GM12878 (cell line): ENCODE data around the gene PRDX3. TPM values are rescaled to one million over a fixed set of nuclear protein-coding genes. Genes with fewer than 3 reads are reported as not detected.

ENCODE experiments used
- ATAC-seq: fragments of 200-7000 bp; cut with Tn5 transposase; 3 replicates; pipeline ENCODE4 v1.9.1; 2020; ENCODE audit warnings: mild to moderate bottlenecking, moderate library complexity
- BruUV-seq: library from RNA; stranded (reverse); fragments of 400-500 nt; replicated peaks from 2 replicates; lab custom pipeline; 2021; lab: Mats Ljungman, UMichigan
- CTCF ChIA-PET: fragments of 300-600 bp; sonication (Branson Sonifier 250); formaldehyde crosslinking; extraction: SDS; loops from one replicate; lab custom pipeline; 2021; ENCODE audit warnings: inconsistent platforms; lab: Yijun Ruan, JAX
- POLR2A ChIA-PET: fragments of 350-600 bp; formaldehyde crosslinking; extraction: SDS; loops from one replicate; lab custom pipeline; 2021; ENCODE audit warnings: inconsistent platforms; lab: Charles Lee
- RAD21 ChIA-PET: fragments of 300-600 bp; sonication (Branson Sonifier 250); formaldehyde crosslinking; loops from one replicate; lab custom pipeline; 2023; ENCODE audit warnings: antibody characterized with exemption; ENCODE audit not compliant: unreplicated experiment; lab: Charles Lee
- SMC1A ChIA-PET: fragments of 300-600 bp; sonication (Branson Sonifier 250); formaldehyde crosslinking; loops from one replicate; lab custom pipeline; 2023; ENCODE audit not compliant: unreplicated experiment, uncharacterized antibody; lab: Charles Lee
- DNase-seq: peaks from one replicate; pipeline ENCODE4 v3.0.0-alpha.2; 2011; ENCODE audit warnings: low read depth, low spot score
- FAIRE-seq: peaks from 3 replicates; lab custom pipeline; 2011; peaks lifted over from hg19 to GRCh38; lab: Jason Lieb, UNC
- H2AFZ ChIP-seq: 2 replicates; pipeline ENCODE4 v1.6.0; 2011; ENCODE audit warnings: low read depth, low read length, control low read depth; ENCODE audit not compliant: control insufficient read depth
- H3K27ac ChIP-seq: 2 replicates; pipeline ENCODE4 v1.5.1; 2011; ENCODE audit warnings: control low read depth; ENCODE audit not compliant: control insufficient read depth, insufficient read depth
- H3K27me3 ChIP-seq, 2 experiments: replicated peaks in 1 of 2; 2 replicates each; pipeline versions ENCODE4 v1.6.0 to v1.6.1; 2011; ENCODE audit warnings: low read length in 1 of 2; ENCODE audit not compliant: control insufficient read depth in 2 of 2, insufficient read depth in 2 of 2
- H3K36me3 ChIP-seq, 2 experiments: 2 replicates each; pipeline ENCODE4 v1.5.1; 2011; ENCODE audit warnings: low read length in 1 of 2; ENCODE audit not compliant: control insufficient read depth in 2 of 2, insufficient read depth in 2 of 2
- H3K4me1 ChIP-seq: 2 replicates; pipeline ENCODE4 v1.6.1; 2011; ENCODE audit warnings: mild to moderate bottlenecking, low read length, moderate library complexity, mixed read lengths; ENCODE audit not compliant: control insufficient read depth, insufficient read depth
- H3K4me2 ChIP-seq: 2 replicates; pipeline ENCODE4 v1.6.0; 2011; ENCODE audit warnings: control low read depth; ENCODE audit not compliant: control insufficient read depth, insufficient read depth
- H3K4me3 ChIP-seq: fragments of 200-600 bp; sonication (generic); 2 replicates; pipeline ENCODE4 v1.5.1; 2016
- H3K79me2 ChIP-seq: 2 replicates; pipeline ENCODE4 v1.6.0; 2011; ENCODE audit warnings: low read length; ENCODE audit not compliant: control insufficient read depth, insufficient read depth
- H3K9ac ChIP-seq: 2 replicates; pipeline ENCODE4 v1.8.0; 2011; ENCODE audit warnings: low read length, control low read depth, mixed read lengths; ENCODE audit not compliant: control insufficient read depth, insufficient read depth
- H3K9me3 ChIP-seq: replicated peaks from 3 replicates; pipeline ENCODE4 v1.5.1; 2011; ENCODE audit warnings: mild to moderate bottlenecking, low read length; ENCODE audit not compliant: control insufficient read depth, insufficient read depth
- H4K20me1 ChIP-seq: 2 replicates; pipeline ENCODE4 v1.6.0; 2011; ENCODE audit not compliant: control insufficient read depth, insufficient read depth
- RBBP5 ChIP-seq: fragments of 200-600 bp; sonication (generic); conservative IDR thresholded peaks from 2 replicates; pipeline ENCODE4 v1.6.1; 2016
- WGBS: methylation state at CpG from one replicate; pipeline ENCODE4 v1.1.6; 2016; ENCODE audit warnings: low lambda C conversion rate; ENCODE audit not compliant: insufficient replicate concordance, insufficient coverage; ENCODE audit errors: missing lambda C conversion rate; 5-methylcytosine and 5-hydroxymethylcytosine counted together
- in situ Hi-C: fragments of 300-500 bp; cut with MboI; formaldehyde crosslinking; loops from 9 replicates; pipeline ENCODE4 v1.14.3; 2018; ENCODE audit warnings: mixed read lengths
- intact Hi-C: fragments of 100-400 bp; cut with micrococcal nuclease; formaldehyde crosslinking; loops from one replicate; pipeline ENCODE4 v1.14.2; 2022; ENCODE audit not compliant: unreplicated experiment
- polyA plus RNA-seq, 11 experiments: library from polyadenylated mRNA; depleted of rRNA in 4 of 11; unstranded in 6 of 11; stranded (reverse) in 5 of 11; fragments of >200 nt; fragmentation: Nextera tagmentation in 4 of 11; fragmentation: Illumina TruSeq in 1 of 11; extraction: Ambion mirVana in 4 of 11; extraction: Trizol in 1 of 11; gene quantifications; 1 replicate in 1 of 11; 2 replicates in 10 of 11; pipeline versions ENCODE4 v1.2.1 to v1.2.3, GENCODE V29; 2011 to 2016; ENCODE audit warnings: inconsistent platforms in 2 of 11, missing spikeins in 2 of 11, low read depth in 1 of 11
- total RNA-seq, 4 experiments: library from RNA; depleted of rRNA in 3 of 4; stranded (reverse); fragments of >200 nt in 3 of 4; fragmentation: Illumina TruSeq in 1 of 4; extraction: Trizol in 1 of 4; gene quantifications; 2 replicates each; pipeline versions ENCODE4 v1.2.1 to v1.2.3, GENCODE V29; 2013 to 2021
- TF ChIP-seq, protein P1 (sequence below): fragments of 450-650 bp; IDR thresholded peaks from 2 replicates; pipeline ENCODE4 v1.6.1; 2017; ENCODE audit warnings: mild to moderate bottlenecking

PRDX3 gene
- total and polyA plus RNA-seq, 10 of the 15 experiments (the other 5 are each of a cell fraction or from before 2014, with no cell fraction given) = 195 to 1,431 (median 398) TPM

DNA sequence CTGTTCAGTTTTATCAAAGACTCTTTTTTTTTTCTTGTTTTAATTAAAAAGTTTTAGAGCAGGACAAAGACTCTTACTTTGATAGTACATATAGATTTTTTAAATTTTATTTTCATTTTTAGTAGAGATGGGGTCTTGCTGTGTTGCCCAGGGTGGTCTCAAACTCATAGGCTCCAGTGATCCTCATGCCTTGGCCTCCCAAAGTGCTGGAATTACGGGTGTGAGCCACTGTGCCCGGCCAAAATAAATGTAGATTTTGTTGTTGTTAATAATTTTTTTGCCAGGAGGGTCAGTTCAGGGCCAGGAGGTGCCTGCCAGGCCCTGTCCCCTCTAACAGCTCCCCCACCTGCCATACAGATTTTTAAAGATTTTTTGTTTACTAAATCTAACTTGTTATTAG lies 57.7 kb downstream of the PRDX3 start:
- no peak overlapping the region for H2AFZ ChIP-seq
- SMC1A ChIA-PET = interaction anchor here (0.7 to 2.1 kb wide), 8 partner anchors 11 to 422 kb away, joined by 3 to 8 read pairs (median 4); partner anchors contain the start of gene EIF3A

More for the DNA sequence above, 57.7 kb downstream of the PRDX3 start:
- ChIA-PET CTCF (interaction anchor here (1.0 to 1.5 kb wide), 5 partner anchors 17 to 82 kb away, joined by 3 to 5 read pairs (median 3); partner anchors contain the start of gene DENND10), POLR2A (interaction anchor here (0.6 to 1.9 kb wide), 2 partner anchors 19 to 431 kb away, joined by 3 to 12 read pairs; no protein-coding TSS in a partner anchor), RAD21 (interaction anchor here (0.6 to 3.1 kb wide), 7 partner anchors 10 to 39 kb away, joined by 3 to 13 read pairs (median 4); partner anchors contain the start of gene DENND10)
- ATAC-seq (no peak), DNase-seq (no peak), FAIRE-seq (no peak)
- Histone ChIP-seq H4K20me1 (no peaks in the 10 kb centered on the region), H3K27ac (peak overlapping the region; percentile 43), H3K4me2 (peak overlapping the region; percentile 80), H3K9ac (no peak overlapping the region), H3K4me3 (no peak overlapping the region), H3K27me3 (no peaks in the 10 kb centered on the region), H3K4me1 (peaks cover 16% of the 10 kb centered on the region), H3K36me3 (no peaks in the 10 kb centered on the region; a peak in 1 of 4 replicates), H3K79me2 (no peaks in the 10 kb centered on the region), H3K9me3 (no peaks in the 10 kb centered on the region)
- in situ Hi-C loops (no loop called here), intact Hi-C loops (loop anchor here (5.0 kb wide), 1 partner anchor 44 kb away; no protein-coding TSS in a partner anchor)
- BruUV-seq = no TSS peak
- 100% methylated on average over 2 of the region's 2 CpGs for WGBS
- TF ChIP-seq RBBP5 = 0 out of 2 replicates have a peak, but pooled peaks have one; percentile 10
- TF ChIP-seq, protein P1, sequence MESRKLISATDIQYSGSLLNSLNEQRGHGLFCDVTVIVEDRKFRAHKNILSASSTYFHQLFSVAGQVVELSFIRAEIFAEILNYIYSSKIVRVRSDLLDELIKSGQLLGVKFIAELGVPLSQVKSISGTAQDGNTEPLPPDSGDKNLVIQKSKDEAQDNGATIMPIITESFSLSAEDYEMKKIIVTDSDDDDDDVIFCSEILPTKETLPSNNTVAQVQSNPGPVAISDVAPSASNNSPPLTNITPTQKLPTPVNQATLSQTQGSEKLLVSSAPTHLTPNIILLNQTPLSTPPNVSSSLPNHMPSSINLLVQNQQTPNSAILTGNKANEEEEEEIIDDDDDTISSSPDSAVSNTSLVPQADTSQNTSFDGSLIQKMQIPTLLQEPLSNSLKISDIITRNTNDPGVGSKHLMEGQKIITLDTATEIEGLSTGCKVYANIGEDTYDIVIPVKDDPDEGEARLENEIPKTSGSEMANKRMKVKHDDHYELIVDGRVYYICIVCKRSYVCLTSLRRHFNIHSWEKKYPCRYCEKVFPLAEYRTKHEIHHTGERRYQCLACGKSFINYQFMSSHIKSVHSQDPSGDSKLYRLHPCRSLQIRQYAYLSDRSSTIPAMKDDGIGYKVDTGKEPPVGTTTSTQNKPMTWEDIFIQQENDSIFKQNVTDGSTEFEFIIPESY = no peak
